Natural killer cell (primary cell): ENCODE results near the gene RAD51B. TPM values are rescaled to one million over a fixed set of nuclear protein-coding genes. Genes with fewer than 3 reads are reported as not detected.

ENCODE experiments used
- ATAC-seq, 3 donors: fragments of 150-1000 bp in 2 of 3; fragments of 200-7000 bp in 1 of 3; cut with Tn5 transposase; 1 replicate in 1 of 3; 2 replicates in 2 of 3; pipeline ENCODE4 v1.10.0; 2021; ENCODE audit warnings: mild to moderate bottlenecking in 2 of 3, moderate library complexity in 2 of 3
- DNase-seq, 2 donors: peaks; one replicate each; pipeline versions ENCODE4 v3.0.0 to v3.0.0-alpha.2; 2013 to 2021; ENCODE audit warnings: mixed read lengths in 1 of 2
- H3K27ac ChIP-seq: one replicate; pipeline ENCODE4 v1.5.1; 2013; ENCODE audit warnings: mild to moderate bottlenecking, low read length
- H3K27me3 ChIP-seq: one replicate; pipeline ENCODE4 v1.6.1; 2013; ENCODE audit warnings: low read length; ENCODE audit not compliant: control insufficient read depth, insufficient read depth
- H3K36me3 ChIP-seq: one replicate; pipeline ENCODE4 v1.6.1; 2013; ENCODE audit warnings: low read length; ENCODE audit not compliant: control insufficient read depth, insufficient read depth
- H3K4me1 ChIP-seq: one replicate; pipeline ENCODE4 v1.6.1; 2013; ENCODE audit warnings: low read length; ENCODE audit not compliant: control insufficient read depth, insufficient read depth
- H3K4me3 ChIP-seq: one replicate; pipeline ENCODE4 v1.5.1; 2013; ENCODE audit warnings: low read length
- H3K9me3 ChIP-seq: one replicate; pipeline ENCODE4 v1.6.1; 2013; ENCODE audit warnings: low read length; ENCODE audit not compliant: control insufficient read depth, insufficient read depth
- H3K27ac Mint-ChIP-seq, 2 donors: one replicate each; pipeline ENCODE4 v1.8.0; 2022; ENCODE audit warnings: mild to moderate bottlenecking in 2 of 2, mixed read lengths in 2 of 2, moderate library complexity in 1 of 2
- H3K27me3 Mint-ChIP-seq, 2 donors: one replicate each; pipeline ENCODE4 v1.8.0; 2022; ENCODE audit warnings: low read depth in 2 of 2, mixed read lengths in 2 of 2
- H3K36me3 Mint-ChIP-seq: one replicate; pipeline ENCODE4 v1.8.0; 2022; ENCODE audit warnings: mixed read lengths
- H3K4me1 Mint-ChIP-seq, 2 donors: one replicate each; pipeline ENCODE4 v1.8.0; 2022; ENCODE audit warnings: mixed read lengths in 2 of 2
- H3K4me3 Mint-ChIP-seq: one replicate; pipeline ENCODE4 v1.8.0; 2022; ENCODE audit warnings: mild to moderate bottlenecking, moderate library complexity, mixed read lengths
- H3K9me3 Mint-ChIP-seq, 2 donors: one replicate each; pipeline ENCODE4 v1.8.0; 2022; ENCODE audit warnings: mixed read lengths in 2 of 2
- WGBS: methylation state at CpG from one replicate; pipeline ENCODE4 v1.1.7; 2013; ENCODE audit warnings: missing lambda C conversion rate; ENCODE audit not compliant: insufficient coverage; 5-methylcytosine and 5-hydroxymethylcytosine counted together
- intact Hi-C: fragments of 100-400 bp; cut with micrococcal nuclease; formaldehyde crosslinking; loops from one replicate; pipeline ENCODE4 v1.14.2; 2022
- total RNA-seq, 4 donors: library from RNA; stranded (reverse); fragments of 120-200 nt in 1 of 4; gene quantifications; one replicate each; pipeline versions ENCODE4 v1.2.3 to v1.2.4, GENCODE V29; 2013 to 2022
- TF ChIP-seq, protein P1 (sequence below): fragments of 200-600 bp; IDR thresholded peaks from one replicate; pipeline ENCODE4 v1.8.0; 2022; ENCODE audit warnings: antibody characterized with exemption

RAD51B gene
- total RNA-seq, 3 donors from 2014 or later (not counting 1 experiment from before 2014, with no cell fraction given), result 28.1 to 37.6 (median 28.6) TPM

DNA sequence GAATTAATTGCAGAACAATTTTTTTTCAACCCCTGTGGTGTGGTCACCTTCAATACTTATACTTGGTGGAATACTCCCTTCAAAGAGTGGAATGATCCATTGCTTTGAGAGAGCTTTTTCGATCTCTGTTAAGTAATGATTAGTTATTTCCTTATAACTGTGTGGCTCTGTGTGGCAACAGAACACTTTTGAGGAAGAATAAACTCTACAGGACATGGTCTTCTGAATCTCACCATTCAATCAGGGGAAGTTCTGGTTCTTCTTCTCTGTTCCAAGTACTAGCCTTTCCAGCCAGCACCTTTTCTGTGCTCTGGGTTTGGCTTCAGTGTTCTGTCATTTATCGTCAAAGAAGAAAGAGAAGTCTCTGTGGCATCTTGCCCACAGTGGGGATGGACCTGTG lies 604.1 kb downstream of the RAD51B start:
- DNase-seq (no peak), ATAC-seq (no peak)
- H3K4me3 Mint-ChIP-seq, result no peak overlapping the region
- Histone ChIP-seq H3K9me3 (no peaks in the 10 kb centered on the region), H3K27me3 (no peaks in the 10 kb centered on the region), H3K27ac (no peak overlapping the region), H3K36me3 (no peaks in the 10 kb centered on the region), H3K4me1 (no peaks in the 10 kb centered on the region), H3K4me3 (no peak overlapping the region)
- H3K9me3 Mint-ChIP-seq, result no peaks in the 10 kb centered on the region
- TF ChIP-seq, protein P1, sequence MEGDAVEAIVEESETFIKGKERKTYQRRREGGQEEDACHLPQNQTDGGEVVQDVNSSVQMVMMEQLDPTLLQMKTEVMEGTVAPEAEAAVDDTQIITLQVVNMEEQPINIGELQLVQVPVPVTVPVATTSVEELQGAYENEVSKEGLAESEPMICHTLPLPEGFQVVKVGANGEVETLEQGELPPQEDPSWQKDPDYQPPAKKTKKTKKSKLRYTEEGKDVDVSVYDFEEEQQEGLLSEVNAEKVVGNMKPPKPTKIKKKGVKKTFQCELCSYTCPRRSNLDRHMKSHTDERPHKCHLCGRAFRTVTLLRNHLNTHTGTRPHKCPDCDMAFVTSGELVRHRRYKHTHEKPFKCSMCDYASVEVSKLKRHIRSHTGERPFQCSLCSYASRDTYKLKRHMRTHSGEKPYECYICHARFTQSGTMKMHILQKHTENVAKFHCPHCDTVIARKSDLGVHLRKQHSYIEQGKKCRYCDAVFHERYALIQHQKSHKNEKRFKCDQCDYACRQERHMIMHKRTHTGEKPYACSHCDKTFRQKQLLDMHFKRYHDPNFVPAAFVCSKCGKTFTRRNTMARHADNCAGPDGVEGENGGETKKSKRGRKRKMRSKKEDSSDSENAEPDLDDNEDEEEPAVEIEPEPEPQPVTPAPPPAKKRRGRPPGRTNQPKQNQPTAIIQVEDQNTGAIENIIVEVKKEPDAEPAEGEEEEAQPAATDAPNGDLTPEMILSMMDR, result no peak
- no peak overlapping the region for H3K27ac Mint-ChIP-seq
- H3K4me1 Mint-ChIP-seq, result peaks cover 7 to 11% of the 10 kb centered on the region in 2 donors
- no peaks in the 10 kb centered on the region for H3K27me3 Mint-ChIP-seq
- intact Hi-C loops, result no loop called here
- H3K36me3 Mint-ChIP-seq, result no peaks in the 10 kb centered on the region
- 89% methylated on average over 2 of the region's 2 CpGs for WGBS

GRCh38 chr14:68424443-68425172 lies 605.0 kb downstream of the RAD51B start:
- 50% methylated on average over 2 of the region's 2 CpGs for WGBS
- intact Hi-C loops, result no loop called here
- no peak for DNase-seq

DNA sequence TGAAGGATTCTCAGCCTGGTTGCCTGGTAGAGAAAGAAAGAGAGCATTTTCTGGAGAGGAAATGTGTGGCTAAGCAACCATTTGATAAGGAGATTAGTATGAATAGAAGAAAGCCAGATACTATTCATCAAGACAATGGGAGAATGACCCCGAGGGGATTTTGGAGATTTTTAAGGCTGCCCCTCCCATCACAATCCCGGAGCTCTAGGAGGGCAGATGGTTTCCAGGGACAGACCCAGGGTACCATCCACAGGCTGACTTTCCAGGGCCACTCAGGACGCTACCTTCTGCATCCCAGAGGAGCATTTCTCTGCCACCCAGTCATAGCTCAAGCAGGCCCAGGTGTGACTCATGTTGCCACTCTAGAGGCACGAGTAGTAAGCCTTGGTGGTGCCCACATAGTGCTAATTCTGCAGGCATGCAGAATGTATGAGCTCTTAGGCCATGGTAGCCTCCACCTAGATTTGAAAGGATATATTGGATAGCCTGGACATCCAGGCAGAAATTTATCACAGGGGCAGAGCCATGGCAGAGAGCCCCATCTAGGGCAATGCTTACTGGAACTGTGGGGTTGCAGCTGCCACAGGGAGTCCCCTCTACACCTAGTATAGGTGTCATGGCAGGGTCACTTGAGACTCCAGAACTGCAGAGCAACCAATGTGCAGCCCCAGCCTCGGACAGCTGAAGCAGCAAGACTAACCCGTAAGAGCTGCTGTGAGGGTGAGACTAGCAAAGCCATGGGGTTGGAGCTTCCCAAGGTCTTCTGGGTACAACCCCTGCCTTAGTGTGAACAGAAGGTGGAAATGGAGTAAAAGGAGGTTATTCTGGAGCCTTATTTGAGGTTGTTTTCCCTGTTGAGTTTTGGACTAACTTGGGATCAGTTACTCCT lies 607.3 kb downstream of the RAD51B start:
- TF ChIP-seq, protein P1, result no peak
- no peaks in the 10 kb centered on the region for H3K27me3 Mint-ChIP-seq
- 93% methylated on average over 6 of the region's 6 CpGs for WGBS
- H3K27ac Mint-ChIP-seq, result no peak overlapping the region
- no peaks in the 10 kb centered on the region for H3K4me1 Mint-ChIP-seq
- Histone ChIP-seq H3K9me3 (no peaks in the 10 kb centered on the region), H3K4me3 (no peak overlapping the region), H3K36me3 (no peaks in the 10 kb centered on the region), H3K27me3 (no peaks in the 10 kb centered on the region), H3K27ac (no peak overlapping the region), H3K4me1 (no peaks in the 10 kb centered on the region)
- H3K9me3 Mint-ChIP-seq, result no peaks in the 10 kb centered on the region
- H3K4me3 Mint-ChIP-seq, result no peak overlapping the region
- DNase-seq (no peak), ATAC-seq (no peak)
- no peaks in the 10 kb centered on the region for H3K36me3 Mint-ChIP-seq
- intact Hi-C loops, result no loop called here

More at GRCh38 chr14:68424443-68425172, 605.0 kb downstream of the RAD51B start:
- Histone ChIP-seq H3K9me3 (no peaks in the 10 kb centered on the region), H3K4me3 (no peak overlapping the region), H3K4me1 (no peaks in the 10 kb centered on the region), H3K27ac (no peak overlapping the region), H3K36me3 (no peaks in the 10 kb centered on the region), H3K27me3 (no peaks in the 10 kb centered on the region)
- Mint-ChIP-seq H3K27me3 (no peaks in the 10 kb centered on the region), H3K4me3 (no peak overlapping the region), H3K9me3 (no peaks in the 10 kb centered on the region), H3K4me1 (peaks cover 2 to 7% of the 10 kb centered on the region in 2 donors), H3K27ac (no peak overlapping the region), H3K36me3 (no peaks in the 10 kb centered on the region)
- ATAC-seq, result no peak
- TF ChIP-seq, protein P1, result no peak
